Measurements from ENCODE around the gene DYNC1H1.

Gene DYNC1H1

GRCh38 chr14:101928415-101928841, 35.9 kb upstream of the DYNC1H1 start:
- DNase-seq (ENCODE audit: extremely low spot score) = no peak
- CTCF ChIA-PET = no interaction called here
- POLR2A ChIA-PET = no interaction called here
- TF ChIP-seq LEF1 (IDR thresholded peaks at IDR 0.05; ENCODE audit: borderline replicate concordance) = no peak
- TF ChIP-seq BHLHE40 (IDR thresholded peaks at IDR 0.05; ENCODE audit: borderline replicate concordance) = no peak
- TF ChIP-seq FOXA1 (IDR thresholded peaks at IDR 0.05) = no peak
- no peak for TF ChIP-seq SUZ12 (IDR thresholded peaks at IDR 0.05)
- TF ChIP-seq TARDBP (IDR thresholded peaks at IDR 0.05) = no peak
- no peak for TF ChIP-seq L3MBTL2 (conservative IDR thresholded peaks at IDR 0.05)
- TF ChIP-seq FOXM1 (IDR thresholded peaks at IDR 0.05; ENCODE audit: borderline replicate concordance) = no peak
- no peak for TF ChIP-seq ELF4 (IDR thresholded peaks at IDR 0.05)
- TF ChIP-seq HDGF (IDR thresholded peaks at IDR 0.05; ENCODE audit: borderline replicate concordance) = no peak

DNA sequence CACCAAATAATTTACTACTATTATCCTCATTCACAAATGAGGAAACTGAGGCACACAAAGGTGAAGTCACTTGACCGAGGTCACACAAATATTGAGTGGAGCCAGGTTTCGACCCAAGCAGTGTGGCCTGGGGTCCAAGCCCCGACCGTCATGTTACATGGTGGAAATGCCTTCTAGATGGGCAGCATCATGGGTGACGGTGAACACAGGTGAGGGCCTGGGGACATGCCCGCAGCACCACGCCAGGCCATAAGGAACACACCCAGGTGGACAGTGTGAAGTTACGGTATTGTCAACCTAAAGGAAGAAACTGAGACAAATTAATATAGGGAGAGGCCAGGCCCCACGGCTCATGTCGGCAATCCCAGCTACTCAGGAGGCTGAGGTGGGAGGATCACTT, 35.3 kb upstream of the DYNC1H1 start:
- CTCF ChIA-PET = no interaction called here
- DNase-seq (ENCODE audit: extremely low spot score) = no peak

GRCh38 chr14:101929946-101930345, 34.4 kb upstream of the DYNC1H1 start:
- no peak for DNase-seq (ENCODE audit: extremely low spot score)
- POLR2A ChIA-PET = no interaction called here
- CTCF ChIA-PET = interaction anchor here (1.2 kb wide), 1 partner anchor 10 kb away, joined by 4 read pairs; no protein-coding TSS in a partner anchor
- TF ChIP-seq SP1 (IDR thresholded peaks at IDR 0.05) (no peak), FOXA1 (IDR thresholded peaks at IDR 0.05) (no peak), ELF4 (IDR thresholded peaks at IDR 0.05) (no peak), TARDBP (IDR thresholded peaks at IDR 0.05) (no peak)

More for the DNA sequence above, 35.3 kb upstream of the DYNC1H1 start:
- TF ChIP-seq BHLHE40 (IDR thresholded peaks at IDR 0.05; ENCODE audit: borderline replicate concordance) (no peak), FOXM1 (IDR thresholded peaks at IDR 0.05; ENCODE audit: borderline replicate concordance) (no peak), LEF1 (IDR thresholded peaks at IDR 0.05; ENCODE audit: borderline replicate concordance) (no peak), FOXK2 (IDR thresholded peaks at IDR 0.05) (no peak), L3MBTL2 (conservative IDR thresholded peaks at IDR 0.05) (no peak), SUZ12 (IDR thresholded peaks at IDR 0.05) (no peak), CTBP1 (IDR thresholded peaks at IDR 0.05; ENCODE audit: borderline replicate concordance) (no peak), HDGF (IDR thresholded peaks at IDR 0.05; ENCODE audit: borderline replicate concordance) (no peak), PKNOX1 (IDR thresholded peaks at IDR 0.05) (no peak), SP1 (IDR thresholded peaks at IDR 0.05) (no peak), TARDBP (IDR thresholded peaks at IDR 0.05) (no peak), ZNF384 (IDR thresholded peaks at IDR 0.05) (no peak), ARNT (IDR thresholded peaks at IDR 0.05) (no peak), ELF4 (IDR thresholded peaks at IDR 0.05) (no peak), NFRKB (IDR thresholded peaks at IDR 0.05) (no peak), FOXA1 (IDR thresholded peaks at IDR 0.05) (no peak)
- POLR2A ChIA-PET = no interaction called here

DNA sequence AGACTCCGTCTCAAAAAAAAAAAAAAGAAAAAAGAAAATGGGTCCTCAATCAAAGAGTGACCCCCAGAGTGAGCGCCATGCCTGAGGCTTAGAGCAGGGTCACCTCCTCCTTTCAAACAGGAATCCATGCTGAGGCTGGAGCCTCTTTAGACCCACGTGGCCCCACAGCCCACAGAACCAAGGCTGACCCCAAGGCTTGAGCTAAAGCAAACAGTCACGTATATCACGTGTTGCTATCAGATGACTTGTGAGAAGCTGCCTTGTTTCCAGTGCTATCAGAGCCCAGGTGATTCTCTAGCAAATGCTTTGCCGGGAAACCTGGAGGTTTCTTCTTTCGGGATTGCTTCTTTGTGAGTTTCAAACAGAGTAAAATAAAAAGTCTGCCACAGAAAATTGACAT, 31.7 kb upstream of the DYNC1H1 start:
- POLR2A ChIA-PET = interaction anchor here (1.6 kb wide), 1 partner anchor 14 kb away, joined by 8 read pairs; no protein-coding TSS in a partner anchor
- DNase-seq (ENCODE audit: extremely low spot score) = no peak
- TF ChIP-seq SP1 (IDR thresholded peaks at IDR 0.05) = no peak
- TF ChIP-seq ELF4 (IDR thresholded peaks at IDR 0.05) = no peak
- no peak for TF ChIP-seq ZNF384 (IDR thresholded peaks at IDR 0.05)
- TF ChIP-seq FOXK2 (IDR thresholded peaks at IDR 0.05) = no peak
- no peak for TF ChIP-seq FOXM1 (IDR thresholded peaks at IDR 0.05; ENCODE audit: borderline replicate concordance)
- no peak for TF ChIP-seq L3MBTL2 (conservative IDR thresholded peaks at IDR 0.05)
- TF ChIP-seq ARNT (IDR thresholded peaks at IDR 0.05) = no peak
- no peak for TF ChIP-seq BHLHE40 (IDR thresholded peaks at IDR 0.05; ENCODE audit: borderline replicate concordance)
- no peak for TF ChIP-seq PKNOX1 (IDR thresholded peaks at IDR 0.05)
- no peak for TF ChIP-seq CTBP1 (IDR thresholded peaks at IDR 0.05; ENCODE audit: borderline replicate concordance)
- no peak for TF ChIP-seq TARDBP (IDR thresholded peaks at IDR 0.05)
- no peak for TF ChIP-seq SUZ12 (IDR thresholded peaks at IDR 0.05)
- CTCF ChIA-PET = no interaction called here

DNA sequence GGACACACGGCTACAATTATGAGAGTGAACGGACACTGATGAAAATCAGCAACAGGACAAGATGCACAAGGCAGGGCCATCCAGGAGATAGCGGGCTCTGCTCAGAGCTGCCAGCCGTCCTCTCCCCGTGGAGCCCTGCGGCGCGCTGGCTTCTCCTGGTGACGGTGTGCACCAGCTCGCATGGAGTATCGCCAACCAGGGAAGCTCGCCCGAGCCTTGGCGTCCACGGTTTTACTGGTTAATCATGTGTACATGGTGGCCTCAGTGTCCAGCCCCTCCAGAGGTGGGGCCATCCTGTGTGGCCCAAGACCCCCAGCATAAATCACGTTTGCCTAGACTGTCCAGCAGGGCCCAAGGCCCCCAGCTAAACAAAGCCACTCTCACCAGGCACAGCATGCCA, 31.2 kb upstream of the DYNC1H1 start:
- TF ChIP-seq ARNT (IDR thresholded peaks at IDR 0.05) (no peak), TARDBP (IDR thresholded peaks at IDR 0.05) (no peak), HDGF (IDR thresholded peaks at IDR 0.05; ENCODE audit: borderline replicate concordance) (no peak), L3MBTL2 (conservative IDR thresholded peaks at IDR 0.05) (no peak), ELF4 (IDR thresholded peaks at IDR 0.05) (no peak), BHLHE40 (IDR thresholded peaks at IDR 0.05; ENCODE audit: borderline replicate concordance) (no peak), FOXM1 (IDR thresholded peaks at IDR 0.05; ENCODE audit: borderline replicate concordance) (no peak), NFRKB (IDR thresholded peaks at IDR 0.05) (no peak), ZNF384 (IDR thresholded peaks at IDR 0.05) (no peak), FOXK2 (IDR thresholded peaks at IDR 0.05) (no peak), FOXA1 (IDR thresholded peaks at IDR 0.05) (no peak), LEF1 (IDR thresholded peaks at IDR 0.05; ENCODE audit: borderline replicate concordance) (no peak), PKNOX1 (IDR thresholded peaks at IDR 0.05) (no peak)
- no peak for DNase-seq (ENCODE audit: extremely low spot score)
- POLR2A ChIA-PET = interaction anchor here (1.6 kb wide), 1 partner anchor 14 kb away, joined by 8 read pairs; no protein-coding TSS in a partner anchor
- CTCF ChIA-PET = interaction anchor here (0.5 to 0.8 kb wide), 3 partner anchors 43 to 226 kb away, joined by 3 to 7 read pairs (median 3); no protein-coding TSS in a partner anchor

DNA sequence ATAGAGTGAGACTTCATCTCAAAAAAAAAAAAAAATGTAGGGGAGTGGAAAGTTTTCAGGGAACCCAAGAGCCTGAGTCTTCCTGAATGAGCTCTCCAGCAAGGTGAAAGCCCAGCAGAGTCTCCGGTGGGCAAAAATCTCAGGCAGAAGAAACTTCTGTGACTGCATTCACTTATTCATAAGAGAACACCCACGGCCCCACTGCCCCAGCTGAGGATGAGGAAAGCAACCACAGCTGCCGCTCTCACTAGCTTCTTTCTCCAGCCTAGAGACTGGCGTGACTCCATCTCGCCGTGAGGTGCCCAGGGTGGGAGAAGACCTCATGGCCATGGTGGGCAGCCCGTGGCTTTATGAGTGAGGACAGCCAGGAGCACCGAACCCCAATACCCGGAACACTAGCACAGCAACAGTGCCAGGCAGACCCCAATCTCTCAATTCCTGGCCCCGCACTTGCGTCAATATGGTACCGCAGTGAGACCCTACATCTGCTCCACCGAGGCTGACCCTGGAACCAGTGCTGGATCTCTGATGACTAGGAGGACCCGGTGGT, 29.7 kb upstream of the DYNC1H1 start:
- TF ChIP-seq FOXA1 (IDR thresholded peaks at IDR 0.05) (no peak), CTBP1 (IDR thresholded peaks at IDR 0.05; ENCODE audit: borderline replicate concordance) (no peak), TARDBP (IDR thresholded peaks at IDR 0.05) (no peak), PKNOX1 (IDR thresholded peaks at IDR 0.05) (no peak), LEF1 (IDR thresholded peaks at IDR 0.05; ENCODE audit: borderline replicate concordance) (no peak), BHLHE40 (IDR thresholded peaks at IDR 0.05; ENCODE audit: borderline replicate concordance) (no peak), HDGF (IDR thresholded peaks at IDR 0.05; ENCODE audit: borderline replicate concordance) (no peak), FOXK2 (IDR thresholded peaks at IDR 0.05) (no peak), ARNT (IDR thresholded peaks at IDR 0.05) (no peak), SP1 (IDR thresholded peaks at IDR 0.05) (no peak), ZNF384 (IDR thresholded peaks at IDR 0.05) (no peak)
- CTCF ChIA-PET = interaction anchor here (0.6 kb wide), 1 partner anchor 1513 kb away, joined by 7 read pairs; no protein-coding TSS in a partner anchor
- POLR2A ChIA-PET = interaction anchor here (1.1 kb wide), 1 partner anchor 14 kb away, joined by 4 read pairs; no protein-coding TSS in a partner anchor
- no peak for DNase-seq (ENCODE audit: extremely low spot score)
